ENCODE results near the gene TTLL11. TPM values are rescaled to one million over a fixed set of nuclear protein-coding genes. Genes with fewer than 3 reads are reported as not detected.

TTLL11 gene
- total RNA-seq, 4 donors from 2014 or later: 3.2 to 11.8 (median 9.0) TPM

GRCh38 chr9:122039234-122039633 lies 53.9 kb downstream of the TTLL11 start:
- no peak for DNase-seq
- Histone ChIP-seq H3K4me1 (peaks cover 0 to 12% (median 4%) of the 10 kb centered on the region in 3 donors), H3K9me3 (no peaks in the 10 kb centered on the region), H3K4me3 (no peak overlapping the region), H3K27me3 (no peaks in the 10 kb centered on the region), H3K27ac (no peak overlapping the region), H3K36me3 (peaks cover 0 to 22% (median 0%) of the 10 kb centered on the region in 3 donors)
- intact Hi-C loops (cut with DNase I): no loop called here
- no peak for TF ChIP-seq POLR2A (IDR thresholded peaks at IDR 0.05)
- TF ChIP-seq, protein P1, sequence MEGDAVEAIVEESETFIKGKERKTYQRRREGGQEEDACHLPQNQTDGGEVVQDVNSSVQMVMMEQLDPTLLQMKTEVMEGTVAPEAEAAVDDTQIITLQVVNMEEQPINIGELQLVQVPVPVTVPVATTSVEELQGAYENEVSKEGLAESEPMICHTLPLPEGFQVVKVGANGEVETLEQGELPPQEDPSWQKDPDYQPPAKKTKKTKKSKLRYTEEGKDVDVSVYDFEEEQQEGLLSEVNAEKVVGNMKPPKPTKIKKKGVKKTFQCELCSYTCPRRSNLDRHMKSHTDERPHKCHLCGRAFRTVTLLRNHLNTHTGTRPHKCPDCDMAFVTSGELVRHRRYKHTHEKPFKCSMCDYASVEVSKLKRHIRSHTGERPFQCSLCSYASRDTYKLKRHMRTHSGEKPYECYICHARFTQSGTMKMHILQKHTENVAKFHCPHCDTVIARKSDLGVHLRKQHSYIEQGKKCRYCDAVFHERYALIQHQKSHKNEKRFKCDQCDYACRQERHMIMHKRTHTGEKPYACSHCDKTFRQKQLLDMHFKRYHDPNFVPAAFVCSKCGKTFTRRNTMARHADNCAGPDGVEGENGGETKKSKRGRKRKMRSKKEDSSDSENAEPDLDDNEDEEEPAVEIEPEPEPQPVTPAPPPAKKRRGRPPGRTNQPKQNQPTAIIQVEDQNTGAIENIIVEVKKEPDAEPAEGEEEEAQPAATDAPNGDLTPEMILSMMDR (IDR thresholded peaks at IDR 0.05): no peak
- 89 to 95% methylated on average over 6 of the region's 6 CpGs for WGBS, 2 donors

- Histone ChIP-seq H3K4me1 (peaks cover 0 to 12% (median 4%) of the 10 kb centered on the region in 3 donors), H3K9me3 (no peaks in the 10 kb centered on the region), H3K27me3 (no peaks in the 10 kb centered on the region), H3K27ac (no peak overlapping the region), H3K4me3 (no peak overlapping the region), H3K36me3 (peaks cover 0 to 22% (median 0%) of the 10 kb centered on the region in 3 donors)
- TF ChIP-seq, protein P1 (IDR thresholded peaks at IDR 0.05): no peak
- TF ChIP-seq POLR2A (IDR thresholded peaks at IDR 0.05): no peak
- DNase-seq: no peak
- 37 to 45% methylated on average over 1 of the region's 1 CpG for WGBS, 2 donors
- intact Hi-C loops (cut with DNase I): no loop called here
Observed at GRCh38 chr9:122036988-122037387, 56.1 kb downstream of the TTLL11 start.

GRCh38 chr9:122036408-122036807 lies 56.7 kb downstream of the TTLL11 start:
- Histone ChIP-seq H3K4me1 (peaks cover 0 to 12% (median 4%) of the 10 kb centered on the region in 3 donors), H3K36me3 (peaks cover 0 to 23% (median 0%) of the 10 kb centered on the region in 3 donors), H3K27ac (no peak overlapping the region), H3K27me3 (no peaks in the 10 kb centered on the region), H3K4me3 (no peak overlapping the region), H3K9me3 (no peaks in the 10 kb centered on the region)
- TF ChIP-seq, protein P1 (IDR thresholded peaks at IDR 0.05): no peak
- TF ChIP-seq POLR2A (IDR thresholded peaks at IDR 0.05): no peak
- intact Hi-C loops (cut with DNase I): no loop called here
- DNase-seq: no peak
- WGBS, 2 donors: 91 to 92% methylated on average over 4 of the region's 4 CpGs

- H3K4me1 ChIP-seq: peaks cover 0 to 2% (median 0%) of the 10 kb centered on the region in 3 donors
Observed at GRCh38 chr9:122033775-122034373, 59.2 kb downstream of the TTLL11 start.

DNA sequence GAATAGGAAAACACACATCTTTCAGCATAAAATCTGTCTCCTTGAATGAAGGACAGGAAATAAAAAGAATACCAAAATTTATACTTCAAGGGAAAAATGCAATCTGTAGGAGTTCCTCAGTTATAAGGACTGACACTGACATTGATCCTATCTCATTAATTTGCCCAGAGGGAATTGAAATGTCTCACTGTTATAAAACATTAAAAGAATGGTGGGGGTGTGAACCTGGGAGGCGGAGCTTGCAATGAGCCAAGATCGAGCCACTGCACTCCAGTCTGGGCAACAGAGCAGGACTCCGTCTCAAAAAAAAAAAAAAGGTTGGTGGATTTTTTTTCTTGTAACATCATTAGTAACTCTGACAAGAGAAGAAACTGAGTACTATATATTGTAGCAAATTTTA lies 60.8 kb downstream of the TTLL11 start:
- no peak for DNase-seq
- TF ChIP-seq, protein P1 (IDR thresholded peaks at IDR 0.05): no peak
- TF ChIP-seq POLR2A (IDR thresholded peaks at IDR 0.05): no peak
- Histone ChIP-seq H3K4me1 (peaks cover 0 to 2% (median 0%) of the 10 kb centered on the region in 3 donors), H3K9me3 (no peaks in the 10 kb centered on the region), H3K27me3 (no peaks in the 10 kb centered on the region), H3K4me3 (no peak overlapping the region), H3K27ac (no peak overlapping the region), H3K36me3 (peaks cover 0 to 21% (median 0%) of the 10 kb centered on the region in 3 donors)
- intact Hi-C loops (cut with DNase I): no loop called here
- 74 to 77% methylated on average over 3 of the region's 3 CpGs for WGBS, 2 donors

More at GRCh38 chr9:122033775-122034373, 59.2 kb downstream of the TTLL11 start:
- TF ChIP-seq, protein P1 (IDR thresholded peaks at IDR 0.05): no peak
- no peak for TF ChIP-seq POLR2A (IDR thresholded peaks at IDR 0.05)
- intact Hi-C loops (cut with DNase I): no loop called here
- WGBS, 2 donors: 72 to 83% methylated on average over 8 of the region's 8 CpGs
- no peaks in the 10 kb centered on the region for H3K9me3 ChIP-seq
- H3K27me3 ChIP-seq: no peaks in the 10 kb centered on the region
- no peak for DNase-seq
- H3K4me3 ChIP-seq: no peak overlapping the region
- H3K36me3 ChIP-seq: peaks cover 0 to 35% (median 0%) of the 10 kb centered on the region in 3 donors
- H3K27ac ChIP-seq: no peak overlapping the region
